Measurements from ENCODE around the gene CELSR1.

Gene CELSR1

GRCh38 chr22:46335201-46336118 is 202.0 kb downstream of the CELSR1 start, which contains the start of gene TRMU:
Gene TRMU, plus strand, starts transcription at chr22:46335714. Its CDS starts 51 bp downstream, at chr22:46335765.
- no peak for TF ChIP-seq CTCF (IDR thresholded peaks at IDR 0.05; ENCODE audit: borderline replicate concordance, control extremely low read depth, extremely low read depth, insufficient read depth, missing control alignments)
- DNase-seq (ENCODE audit: low spot score), result peak; percentile 99
- in situ Hi-C loops (cut with MboI; ENCODE audit: low sequenced_read_pairs, unreplicated experiment), result no loop called here

GRCh38 chr22:46331496-46331895 is 205.9 kb downstream of the CELSR1 start:
- no peak for DNase-seq (ENCODE audit: low spot score)
- no peak for TF ChIP-seq CTCF (IDR thresholded peaks at IDR 0.05; ENCODE audit: borderline replicate concordance, control extremely low read depth, extremely low read depth, insufficient read depth, missing control alignments)
- in situ Hi-C loops (cut with MboI; ENCODE audit: low sequenced_read_pairs, unreplicated experiment), result no loop called here

GRCh38 chr22:46330426-46330825 is 207.0 kb downstream of the CELSR1 start:
- in situ Hi-C loops (cut with MboI; ENCODE audit: low sequenced_read_pairs, unreplicated experiment), result no loop called here
- DNase-seq (ENCODE audit: low spot score), result no peak
- no peak for TF ChIP-seq CTCF (IDR thresholded peaks at IDR 0.05; ENCODE audit: borderline replicate concordance, control extremely low read depth, extremely low read depth, insufficient read depth, missing control alignments)

DNA sequence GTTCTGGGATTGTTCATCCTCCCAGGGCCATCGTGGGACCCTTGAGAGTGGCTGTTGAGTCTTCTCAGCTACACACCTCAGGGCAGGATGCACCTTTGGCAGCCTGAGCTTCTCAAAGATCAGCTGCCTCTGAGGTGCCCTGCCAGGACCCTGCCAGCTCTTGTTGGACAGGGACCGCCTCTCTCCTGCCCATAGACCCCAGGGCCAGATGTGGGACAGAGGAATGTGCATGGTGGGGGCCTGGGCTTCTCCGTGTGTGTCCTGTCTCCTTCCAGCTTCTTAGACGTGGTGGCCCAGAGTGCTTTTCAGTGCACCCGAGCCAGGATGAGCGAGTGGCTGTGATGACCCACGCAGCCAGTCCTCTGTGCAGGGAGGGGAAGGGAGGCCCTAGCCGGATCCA is 207.8 kb downstream of the CELSR1 start:
- DNase-seq (ENCODE audit: low spot score), result no peak
- TF ChIP-seq CTCF (IDR thresholded peaks at IDR 0.05; ENCODE audit: borderline replicate concordance, control extremely low read depth, extremely low read depth, insufficient read depth, missing control alignments), result no peak
- in situ Hi-C loops (cut with MboI; ENCODE audit: low sequenced_read_pairs, unreplicated experiment), result loop anchor here (5.0 kb wide), 1 partner anchor 207 kb away; no protein-coding TSS in a partner anchor

GRCh38 chr22:46328797-46329196 is 208.6 kb downstream of the CELSR1 start:
- DNase-seq (ENCODE audit: low spot score), result no peak
- TF ChIP-seq CTCF (IDR thresholded peaks at IDR 0.05; ENCODE audit: borderline replicate concordance, control extremely low read depth, extremely low read depth, insufficient read depth, missing control alignments), result no peak
- in situ Hi-C loops (cut with MboI; ENCODE audit: low sequenced_read_pairs, unreplicated experiment), result loop anchor here (5.0 kb wide), 1 partner anchor 206 kb away; no protein-coding TSS in a partner anchor

DNA sequence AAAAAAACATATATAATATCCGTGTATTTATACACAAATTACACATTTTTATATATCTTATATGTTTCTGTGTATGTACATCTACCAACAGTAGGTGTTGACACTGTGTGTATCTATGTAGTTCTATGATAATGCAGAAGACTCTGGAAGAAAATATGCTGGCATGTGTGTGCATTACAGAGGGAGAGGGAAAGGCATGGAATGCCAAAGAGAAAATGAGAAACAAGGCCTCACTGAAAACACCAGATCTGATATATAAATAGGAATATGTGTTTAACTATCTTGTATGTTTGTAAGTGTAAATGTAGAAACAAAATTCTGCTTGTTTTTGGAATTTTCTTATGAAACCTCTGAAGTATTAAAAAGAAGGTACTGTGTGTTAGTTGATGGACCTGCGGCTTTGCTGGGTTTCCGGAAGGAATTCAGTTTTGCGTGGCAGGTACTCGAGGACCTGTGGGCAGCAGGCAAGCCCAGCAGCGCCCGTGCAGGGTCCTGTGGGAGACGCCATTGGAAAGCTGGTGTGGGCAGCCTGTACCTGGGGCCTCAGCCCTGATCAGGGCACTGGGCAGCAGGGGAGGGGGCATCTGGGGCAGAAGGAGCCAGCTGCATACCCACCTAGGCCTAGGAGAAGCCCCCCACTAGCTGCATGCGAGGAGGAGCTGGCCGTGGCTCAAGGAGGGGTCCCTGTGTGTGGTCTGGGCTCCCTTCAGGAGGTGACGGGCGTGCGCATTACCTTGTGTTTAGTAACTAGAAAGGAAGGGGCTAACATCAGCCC is 209.5 kb downstream of the CELSR1 start:
- DNase-seq (ENCODE audit: low spot score), result no peak
- in situ Hi-C loops (cut with MboI; ENCODE audit: low sequenced_read_pairs, unreplicated experiment), result loop anchor here (5.0 kb wide), 1 partner anchor 206 kb away; no protein-coding TSS in a partner anchor
- TF ChIP-seq CTCF (IDR thresholded peaks at IDR 0.05; ENCODE audit: borderline replicate concordance, control extremely low read depth, extremely low read depth, insufficient read depth, missing control alignments), result no peak
